DMS53 treated with DMSO at 0.1 percent for 48 hours (cell line): ENCODE results near the gene FARP1.
A peak's percentile ranks its signal among the peaks of the same experiment; 100 is the strongest.

ENCODE experiments used
- DNase-seq: peaks from one replicate; lab custom pipeline; 2025; ENCODE audit not compliant: unreplicated experiment; lab: John Stamatoyannopoulos, UW

The FARP1 gene

DNA sequence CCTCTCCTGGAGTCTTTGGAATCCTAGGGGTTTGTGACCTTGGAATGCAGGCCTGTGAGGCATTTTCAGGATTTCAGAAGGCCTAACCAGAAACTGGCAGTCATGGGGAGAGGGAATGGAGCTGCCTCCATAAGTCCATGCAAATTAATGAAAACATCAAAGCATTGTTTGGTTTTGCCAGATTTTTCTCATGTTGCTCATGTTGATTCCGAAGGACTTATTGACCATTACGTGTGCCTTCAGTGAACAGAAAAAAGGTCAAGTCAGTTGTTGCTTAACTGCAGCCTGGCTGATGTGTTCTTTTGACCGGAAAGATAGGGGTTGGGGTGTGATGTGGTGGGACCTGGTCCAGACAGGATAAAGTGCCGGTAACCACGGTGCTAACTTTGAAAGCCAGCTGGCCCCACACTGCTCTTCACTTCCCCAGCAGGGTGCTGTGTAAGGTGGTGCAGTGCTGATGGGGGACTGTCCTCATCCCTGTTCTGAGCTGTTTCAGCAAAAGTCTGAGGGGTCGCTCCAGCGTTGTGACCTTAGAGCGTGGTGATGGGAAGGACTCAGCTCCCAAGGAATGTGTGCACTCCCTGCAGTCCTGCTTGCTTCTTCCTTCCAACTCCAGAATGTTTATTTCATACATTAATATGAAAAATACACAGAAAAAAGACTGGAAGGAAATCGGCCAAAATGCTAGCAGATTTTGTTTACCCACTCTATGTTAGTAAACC lies 30.7 kb downstream of the FARP1 start:
- DNase-seq: no peak

DNA sequence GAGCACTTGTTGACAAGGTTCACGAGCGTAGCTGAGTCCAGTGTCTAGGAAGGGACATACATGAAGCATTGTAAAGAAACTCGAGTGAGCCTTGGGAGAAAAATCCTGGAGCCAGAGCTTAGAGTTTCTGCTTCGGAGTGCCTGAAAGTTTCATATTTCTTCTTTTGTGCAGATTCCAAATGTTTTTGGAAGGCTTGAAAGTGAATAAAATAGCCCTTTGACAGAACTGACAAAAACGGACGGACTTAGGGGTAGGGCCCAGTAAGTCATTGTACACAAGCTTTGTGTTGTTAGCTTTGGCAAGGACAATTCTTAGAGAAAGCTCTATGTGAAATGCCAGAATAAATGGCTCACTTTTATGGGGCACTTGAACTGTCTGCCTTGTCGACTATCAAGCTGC lies 31.4 kb downstream of the FARP1 start:
- DNase-seq: no peak

DNA sequence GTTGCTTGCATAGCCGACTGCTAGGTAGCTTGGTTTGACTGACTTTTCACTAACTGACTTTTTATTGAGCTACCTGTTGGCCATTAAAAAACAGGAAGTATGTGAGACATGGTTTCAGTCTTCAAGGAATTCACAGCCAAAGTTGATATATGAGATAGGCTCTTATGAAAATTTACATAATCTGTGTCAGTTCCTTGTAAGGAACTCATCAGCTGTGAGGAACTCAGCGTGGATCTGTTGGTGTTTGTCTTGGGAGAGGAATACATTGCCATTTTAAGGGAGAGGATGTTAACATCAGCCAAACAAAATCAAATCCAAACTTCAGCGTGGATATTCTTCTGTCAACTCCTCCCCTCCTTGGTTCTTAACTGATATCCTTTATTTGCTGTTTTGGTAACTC lies 32.1 kb downstream of the FARP1 start:
- no peak for DNase-seq

DNA sequence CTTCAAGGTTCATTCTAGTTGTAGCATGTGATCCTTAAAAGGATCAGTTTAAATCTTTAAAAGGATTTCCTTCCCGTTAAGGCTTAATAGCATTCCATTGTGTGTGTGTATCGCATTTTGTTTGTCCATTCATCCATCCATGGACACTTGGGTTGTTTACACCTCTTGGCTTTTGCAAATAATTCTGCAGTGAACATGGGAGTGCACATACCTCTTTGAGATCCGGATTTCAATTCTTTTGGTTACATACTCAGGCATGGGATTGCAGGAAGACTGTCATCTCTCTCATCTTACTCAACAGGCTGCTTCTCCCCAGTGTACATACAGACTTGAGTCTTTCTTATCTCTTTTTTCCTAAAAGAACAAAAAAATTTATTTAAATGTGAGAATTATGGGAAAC lies 32.9 kb downstream of the FARP1 start:
- DNase-seq: peak; percentile 5

DNA sequence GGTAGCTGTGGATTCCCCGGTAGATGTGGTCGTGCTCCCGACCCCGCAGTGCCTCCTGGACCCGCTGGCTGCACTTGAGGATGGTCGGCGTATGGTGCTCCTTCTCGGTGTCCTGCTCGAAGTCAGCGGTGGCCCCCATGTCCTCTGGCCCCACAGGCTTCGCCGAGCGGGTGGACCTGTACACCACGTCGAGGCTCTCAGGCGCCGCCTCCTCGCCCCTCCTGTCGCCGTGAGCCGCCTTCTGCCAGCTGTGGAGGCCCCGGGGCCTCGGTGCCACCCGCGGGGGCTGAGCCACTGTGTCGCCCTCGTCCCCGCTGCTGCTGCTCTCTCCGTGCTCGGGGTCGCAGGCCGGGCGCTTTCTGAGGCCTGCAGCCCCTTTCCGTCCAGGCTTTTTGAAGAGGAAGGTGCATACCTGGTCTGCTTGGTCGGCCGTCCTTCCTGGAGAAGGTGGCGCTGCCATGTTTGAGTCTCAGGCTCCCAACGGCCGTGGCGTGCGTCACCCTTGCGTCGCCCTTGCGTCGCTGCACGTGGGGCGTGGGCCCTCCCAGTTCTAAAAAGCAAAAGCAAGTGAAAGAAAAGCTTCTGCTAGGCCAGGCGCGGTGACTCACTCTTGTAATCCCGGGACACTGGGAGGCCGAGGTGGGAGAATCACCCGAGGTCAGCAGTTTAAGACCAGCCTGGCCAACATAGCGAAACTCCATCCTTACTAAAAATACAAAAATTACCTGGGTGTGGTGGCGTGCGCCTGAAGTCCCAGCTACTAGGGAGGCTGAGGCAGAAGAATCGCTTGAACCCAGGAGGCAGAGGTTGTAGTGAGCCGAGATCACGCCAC lies 34.1 kb downstream of the FARP1 start, which contains the start of gene RNF113B:
TSS of gene RNF113B (minus strand) at position 493 of the 832 bp plus-strand sequence. CDS start at position 460, 33 bp downstream.
- DNase-seq: no peak

DNA sequence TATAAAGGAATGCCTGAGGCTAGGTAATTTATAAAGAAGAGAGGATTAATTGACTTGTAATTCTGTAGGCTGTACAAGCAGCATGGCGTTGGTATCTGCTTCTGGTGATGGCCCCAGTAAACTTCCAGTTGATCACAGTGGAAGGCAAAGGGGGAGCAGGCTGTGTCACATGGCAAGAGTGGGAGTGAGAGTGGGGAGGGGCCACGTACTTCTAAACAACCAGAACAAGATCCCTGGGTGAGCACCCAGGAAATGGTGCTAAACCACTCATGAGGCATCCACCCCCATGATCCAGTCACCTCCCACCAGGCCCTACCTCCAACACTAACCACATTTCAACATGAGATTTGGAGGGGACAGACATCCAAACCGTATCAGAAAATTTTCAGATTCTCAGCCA lies 37.2 kb downstream of the FARP1 start:
- no peak for DNase-seq

DNA sequence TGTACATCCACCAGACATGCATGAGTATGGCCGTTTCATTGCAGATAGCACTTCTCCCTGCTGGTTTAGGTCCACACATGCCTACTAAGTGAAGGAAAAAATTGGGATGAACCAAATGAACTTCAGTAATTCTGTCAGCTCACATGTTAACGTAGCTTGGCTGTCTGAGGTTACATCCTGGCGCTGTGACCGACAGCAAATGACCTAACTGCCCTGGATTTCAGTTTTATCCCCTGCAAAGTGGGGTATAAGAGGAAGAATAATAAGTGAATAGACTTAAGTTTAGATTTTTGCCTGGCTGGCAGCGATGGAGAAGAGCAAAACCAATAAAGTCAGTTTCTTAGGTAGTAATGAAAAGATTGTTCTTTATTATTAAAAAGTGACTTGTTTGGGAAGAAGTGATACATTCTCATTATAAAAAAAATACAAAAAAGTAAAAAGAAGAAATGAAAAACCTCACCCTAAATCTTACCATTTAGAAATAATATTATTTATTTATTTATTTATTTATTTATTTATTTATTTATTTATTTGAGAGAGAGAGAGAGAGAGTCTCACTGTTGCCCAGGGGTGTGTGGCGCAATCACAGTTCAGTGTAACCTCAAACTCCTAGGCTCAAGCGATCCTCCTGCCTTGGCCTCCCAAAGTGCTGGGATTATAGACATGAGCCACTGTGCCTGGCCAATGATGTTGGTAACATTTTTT lies 38.4 kb downstream of the FARP1 start:
- DNase-seq: no peak

DNA sequence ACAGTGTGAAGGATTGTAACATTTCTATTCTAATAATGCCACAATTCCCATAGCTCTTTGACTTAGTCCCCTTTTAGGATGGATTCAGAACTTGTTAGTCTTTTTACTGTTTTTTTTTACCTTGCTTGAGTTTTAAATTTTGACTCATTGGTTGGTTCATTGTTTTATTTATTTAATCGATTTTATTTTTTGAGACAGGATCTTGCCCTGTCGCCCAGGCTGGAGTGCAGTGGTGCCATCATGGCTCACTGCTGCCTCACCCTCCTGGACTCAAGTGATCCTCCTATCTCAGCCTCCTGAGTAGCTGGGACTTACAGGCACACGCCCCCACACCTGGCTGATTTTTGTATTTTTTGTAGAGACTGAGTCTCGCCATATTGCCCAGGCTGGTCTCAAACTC lies 39.3 kb downstream of the FARP1 start:
- DNase-seq: no peak

DNA sequence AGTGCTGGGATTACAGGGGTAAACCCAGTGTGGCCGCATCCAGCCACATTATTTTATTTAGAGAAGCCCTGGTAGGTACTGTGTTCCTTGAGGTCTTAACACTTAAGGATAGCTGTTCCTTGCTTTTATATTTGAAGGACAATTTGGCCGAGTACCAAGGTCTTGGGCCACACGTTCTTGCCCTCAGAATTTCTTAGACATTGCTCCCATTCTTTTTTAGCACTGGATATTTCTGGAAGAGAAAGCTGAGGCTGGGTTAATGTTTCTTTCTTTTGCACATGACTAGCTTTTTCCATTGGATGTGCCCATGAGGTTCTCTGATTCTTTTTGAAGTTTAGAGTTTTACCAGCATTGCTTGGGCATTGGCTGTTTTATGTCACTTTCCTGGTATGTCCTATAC lies 39.7 kb downstream of the FARP1 start:
- DNase-seq: no peak

DNA sequence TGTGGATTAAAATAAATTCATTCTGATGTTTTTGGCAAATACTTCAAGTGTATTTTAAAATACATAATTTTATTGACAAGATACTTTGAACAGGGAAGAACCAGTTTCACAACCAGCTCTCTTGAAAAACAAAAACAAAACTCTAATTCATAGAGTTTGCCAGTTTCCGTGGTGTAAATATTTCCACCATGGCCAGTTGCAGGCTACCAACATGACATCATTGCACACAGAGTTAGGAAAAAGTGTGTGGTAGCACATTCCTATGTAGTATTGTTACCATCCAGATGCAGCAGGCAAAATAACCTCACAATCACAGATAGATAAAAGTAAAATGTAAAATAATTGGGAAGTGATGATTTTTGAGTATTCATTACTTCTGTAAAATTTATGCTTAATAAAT lies 41.9 kb downstream of the FARP1 start:
- no peak for DNase-seq

DNA sequence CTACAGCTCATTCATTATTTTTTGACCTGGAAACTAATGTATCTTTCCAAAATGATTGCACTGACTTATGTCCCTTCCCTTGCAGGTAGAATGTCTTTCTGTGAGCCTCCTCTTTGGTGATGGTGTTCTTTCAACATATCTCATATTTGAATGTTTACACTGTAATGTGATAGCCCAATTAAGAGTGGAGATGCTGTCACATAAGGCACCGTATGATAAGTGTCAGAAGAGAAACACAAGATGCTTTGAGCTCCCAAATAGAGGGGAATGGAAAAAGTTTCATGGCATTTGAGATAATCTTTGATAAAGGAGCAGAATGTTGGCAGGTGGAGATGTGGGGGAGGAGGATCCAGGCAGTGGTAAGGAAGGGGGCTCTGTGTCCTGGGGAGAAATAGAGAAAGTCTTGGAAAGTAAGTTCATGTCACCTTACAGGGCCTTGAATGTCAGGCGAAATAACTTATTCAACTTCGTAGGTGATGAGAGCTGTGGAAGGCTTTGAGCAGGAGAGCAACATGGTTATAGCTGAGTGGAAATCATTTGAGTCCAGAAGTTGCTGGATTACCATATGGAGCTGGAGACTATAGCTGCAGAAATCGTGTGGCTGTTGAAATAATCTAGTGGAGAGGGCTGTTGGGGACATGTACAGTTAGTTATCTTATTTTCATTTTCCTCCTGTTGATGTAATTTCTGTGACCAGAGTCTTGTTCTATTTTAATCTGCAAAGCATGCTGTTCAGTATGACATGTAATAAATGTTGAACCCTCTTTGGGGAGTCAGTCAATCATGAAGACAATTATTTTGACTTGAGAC lies 44.5 kb downstream of the FARP1 start:
- peak; percentile 2 for DNase-seq

DNA sequence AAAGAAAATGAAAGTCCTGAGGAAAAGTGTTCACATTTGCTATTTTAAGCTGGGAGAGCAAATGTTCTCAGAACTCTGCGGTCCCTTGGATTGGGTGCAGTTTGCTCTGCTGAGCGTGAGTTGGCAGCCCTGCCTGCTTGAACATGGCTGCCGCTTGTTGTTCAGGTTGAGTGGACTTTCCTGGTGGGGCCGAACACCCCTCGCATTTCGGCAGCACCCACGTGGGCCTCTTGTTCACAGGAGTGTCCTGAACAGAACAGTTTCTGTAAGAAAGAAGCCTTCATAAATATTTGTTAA lies 45.0 kb downstream of the FARP1 start:
- no peak for DNase-seq

DNA sequence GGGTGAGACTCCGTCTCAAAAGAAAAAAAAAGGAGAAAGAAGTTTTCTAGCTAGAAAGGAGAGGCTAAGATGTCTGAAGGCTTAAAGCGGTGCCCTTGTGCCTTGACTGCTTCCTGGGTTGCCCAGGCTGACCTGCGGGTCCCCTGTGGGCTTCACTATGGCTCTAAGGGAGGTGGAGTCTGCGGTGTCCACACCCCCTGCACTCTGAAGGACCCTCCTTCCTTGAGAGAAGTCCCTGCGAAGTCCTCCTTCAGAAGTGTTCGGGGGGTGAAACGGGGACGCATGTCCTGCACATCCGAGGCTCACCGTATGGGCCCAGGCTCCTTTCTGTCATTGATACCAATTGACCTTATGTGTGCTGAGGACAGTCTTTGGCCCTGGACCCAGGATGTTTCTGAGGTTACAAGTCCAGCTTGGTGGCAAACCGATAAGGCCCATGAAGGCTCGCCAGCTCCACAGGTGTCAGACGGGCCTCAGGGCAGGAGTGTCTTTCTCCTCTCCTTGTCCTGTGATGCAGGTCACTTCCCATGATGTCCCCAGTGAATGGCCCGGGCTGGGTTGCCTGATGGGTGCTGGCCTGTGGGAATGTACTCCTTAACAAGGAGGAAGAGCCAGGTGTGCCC lies 45.8 kb downstream of the FARP1 start:
- DNase-seq: no peak

DNA sequence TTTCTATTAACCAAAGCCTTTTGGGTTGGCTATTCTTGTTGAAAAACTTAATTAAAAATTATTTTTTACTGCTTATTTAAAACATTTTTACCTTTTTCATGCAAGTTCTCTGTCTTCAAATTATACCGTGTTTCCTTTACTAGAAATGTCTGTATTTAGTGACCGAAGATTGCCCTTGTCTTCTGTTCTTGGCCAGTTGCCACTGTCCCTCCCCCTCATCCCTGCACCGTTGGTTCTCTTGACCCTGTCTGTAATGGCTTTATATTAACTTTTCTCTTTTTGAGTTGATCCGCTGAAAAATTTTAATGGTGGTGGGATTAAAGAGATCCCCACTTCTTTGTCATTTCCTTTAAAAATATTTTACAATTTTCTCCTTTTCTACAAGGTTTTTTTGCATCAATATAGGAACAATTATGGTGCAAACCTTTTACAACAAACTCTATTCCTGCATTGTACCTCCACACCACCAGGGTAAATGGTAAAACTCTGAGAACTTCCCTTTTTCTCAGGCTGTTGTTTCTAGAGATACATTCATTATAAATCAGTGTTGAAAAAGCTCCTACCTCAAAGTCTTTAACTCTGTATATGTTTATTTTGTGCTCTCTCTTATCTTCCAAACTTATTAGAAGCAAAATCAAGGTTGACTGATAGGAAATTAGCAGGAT lies 47.1 kb downstream of the FARP1 start:
- no peak for DNase-seq

DNA sequence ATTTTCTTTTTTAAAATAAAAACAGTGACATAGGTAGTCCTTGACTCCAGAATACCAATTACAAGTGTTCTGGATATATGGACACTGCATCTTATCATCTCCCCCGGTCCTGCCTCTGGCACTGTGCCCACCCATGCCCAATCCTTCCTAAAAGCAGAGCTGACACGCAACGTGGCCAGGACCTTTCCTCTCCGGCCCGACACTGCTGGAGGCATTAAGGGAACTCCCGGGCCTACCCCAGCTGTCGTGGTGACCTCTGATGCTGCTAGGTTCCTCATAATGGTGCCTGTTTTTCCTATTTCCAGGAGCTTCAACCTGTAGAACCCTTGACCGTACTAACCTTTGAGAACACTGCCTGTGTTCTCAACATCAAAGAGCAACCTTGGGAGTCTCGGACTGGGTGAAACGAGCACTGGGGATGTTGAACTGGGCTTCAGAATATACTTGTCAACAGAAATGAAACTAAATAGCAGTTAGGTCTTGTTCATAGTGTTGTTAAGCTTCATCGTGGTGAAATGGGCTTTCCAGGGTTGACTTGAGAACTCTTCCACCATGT lies 48.1 kb downstream of the FARP1 start:
- no peak for DNase-seq

DNA sequence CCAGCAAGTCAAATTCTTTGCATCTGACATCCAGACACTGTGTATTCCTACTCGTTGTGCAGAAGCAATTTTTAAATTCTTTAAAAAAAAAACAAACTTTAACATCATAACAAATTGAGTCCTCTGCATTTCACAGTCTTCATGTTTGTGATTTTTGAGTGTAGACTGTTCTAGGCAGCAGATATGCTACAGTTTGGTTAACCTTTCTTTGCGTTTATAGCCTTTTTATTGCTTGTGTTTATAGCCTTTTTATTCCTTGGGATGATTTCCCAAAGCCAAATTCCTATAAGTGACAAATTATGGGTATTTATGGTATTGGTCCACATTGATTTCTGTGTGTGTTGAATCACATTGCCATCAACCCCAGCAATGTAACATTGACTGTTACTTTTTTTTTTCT lies 49.1 kb downstream of the FARP1 start:
- DNase-seq: no peak

DNA sequence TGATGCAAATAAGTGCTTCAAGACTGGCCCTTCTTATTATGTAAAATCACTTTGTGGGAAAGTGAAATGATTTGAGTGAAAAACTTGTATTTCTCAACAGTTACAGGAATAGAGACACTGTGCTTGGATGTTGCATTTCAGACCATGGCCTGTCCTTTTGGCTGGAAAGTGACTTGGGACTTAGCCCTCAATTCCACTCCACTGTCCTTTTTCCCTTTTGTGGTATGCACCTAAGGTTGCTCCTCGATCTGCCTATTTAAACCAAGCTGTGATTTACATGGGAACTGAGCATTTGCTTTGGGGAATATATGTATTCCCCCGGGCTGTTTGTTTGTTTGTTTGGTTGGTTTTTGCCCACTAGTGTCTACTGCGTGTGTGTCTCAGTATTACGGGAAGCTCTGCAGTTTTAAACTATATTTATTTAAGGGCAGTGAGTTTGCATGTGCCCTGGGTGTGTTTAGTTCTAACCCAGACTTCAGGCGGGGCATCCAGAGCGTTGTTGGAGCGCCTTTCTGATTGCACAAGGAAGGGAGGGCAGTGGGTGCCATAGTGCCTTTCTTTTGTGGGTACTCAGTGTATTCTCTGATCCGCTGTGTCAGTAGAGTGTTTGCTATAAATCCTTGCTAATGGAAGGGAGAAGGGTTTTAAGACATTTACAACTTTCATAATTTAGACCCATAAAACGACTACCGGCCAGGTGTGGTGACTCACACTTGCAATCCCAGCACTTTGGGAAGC lies 52.3 kb downstream of the FARP1 start:
- DNase-seq: no peak

DNA sequence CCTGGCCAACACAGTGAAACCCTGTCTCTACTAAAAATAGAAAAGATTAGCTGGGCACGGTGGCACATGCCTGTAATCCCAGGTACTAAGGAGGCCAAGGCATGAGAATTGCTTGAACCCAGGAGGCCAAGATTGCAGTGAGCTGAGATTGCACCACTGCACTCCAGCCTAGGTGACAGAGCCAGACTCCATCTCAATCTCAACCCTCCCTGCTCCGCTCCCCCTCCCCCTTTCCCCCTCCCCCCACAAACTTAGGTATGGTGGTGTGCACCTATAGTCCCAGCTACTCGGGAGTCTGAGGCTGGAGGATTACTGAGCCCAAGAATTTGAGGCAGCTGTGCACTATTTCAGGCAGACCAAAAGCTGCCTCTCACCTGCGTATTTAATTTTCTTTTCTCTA lies 55.8 kb downstream of the FARP1 start:
- DNase-seq: no peak

DNA sequence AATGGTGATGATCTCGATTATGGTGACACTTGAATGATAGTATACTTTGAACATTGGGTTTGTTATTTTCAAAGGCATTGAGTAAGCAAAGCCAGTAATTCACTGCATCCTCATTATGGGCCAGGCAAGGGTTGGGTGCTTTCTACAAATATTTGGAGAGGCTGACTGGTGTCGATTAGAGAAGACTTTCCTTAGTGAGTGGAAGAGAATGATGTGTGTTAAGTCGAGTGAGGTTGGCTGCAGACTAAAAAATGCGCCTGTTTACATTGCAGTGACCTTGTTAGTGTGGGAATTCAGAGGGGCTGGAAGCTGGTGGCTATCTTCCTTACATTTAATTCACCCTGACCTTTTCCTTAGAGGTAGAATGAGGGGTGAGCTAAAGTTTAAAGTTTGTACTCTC lies 56.6 kb downstream of the FARP1 start:
- peak; percentile 0 for DNase-seq
